Measurements from ENCODE around the gene C8B.

DNA sequence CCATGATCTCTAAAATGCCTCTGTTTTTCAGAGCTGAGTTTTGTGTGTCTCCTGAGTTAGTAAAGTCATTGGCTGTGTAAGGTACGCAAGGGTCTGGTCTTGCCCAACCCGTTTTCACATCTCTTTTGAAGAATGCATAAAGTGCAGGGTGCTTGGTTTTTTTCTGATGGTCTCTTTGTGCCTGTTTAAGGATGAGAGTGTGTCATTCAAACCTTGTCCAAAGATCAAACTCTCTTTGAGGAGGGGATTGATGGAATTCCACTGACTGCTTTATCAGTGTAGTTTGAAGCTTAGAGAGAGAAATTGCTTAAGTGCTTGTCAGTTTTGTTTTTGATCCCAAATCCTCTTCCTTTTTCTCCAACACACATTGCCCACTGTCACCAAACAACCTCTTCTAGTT, 20.0 kb upstream of the C8B start:
- TF ChIP-seq, protein P1, sequence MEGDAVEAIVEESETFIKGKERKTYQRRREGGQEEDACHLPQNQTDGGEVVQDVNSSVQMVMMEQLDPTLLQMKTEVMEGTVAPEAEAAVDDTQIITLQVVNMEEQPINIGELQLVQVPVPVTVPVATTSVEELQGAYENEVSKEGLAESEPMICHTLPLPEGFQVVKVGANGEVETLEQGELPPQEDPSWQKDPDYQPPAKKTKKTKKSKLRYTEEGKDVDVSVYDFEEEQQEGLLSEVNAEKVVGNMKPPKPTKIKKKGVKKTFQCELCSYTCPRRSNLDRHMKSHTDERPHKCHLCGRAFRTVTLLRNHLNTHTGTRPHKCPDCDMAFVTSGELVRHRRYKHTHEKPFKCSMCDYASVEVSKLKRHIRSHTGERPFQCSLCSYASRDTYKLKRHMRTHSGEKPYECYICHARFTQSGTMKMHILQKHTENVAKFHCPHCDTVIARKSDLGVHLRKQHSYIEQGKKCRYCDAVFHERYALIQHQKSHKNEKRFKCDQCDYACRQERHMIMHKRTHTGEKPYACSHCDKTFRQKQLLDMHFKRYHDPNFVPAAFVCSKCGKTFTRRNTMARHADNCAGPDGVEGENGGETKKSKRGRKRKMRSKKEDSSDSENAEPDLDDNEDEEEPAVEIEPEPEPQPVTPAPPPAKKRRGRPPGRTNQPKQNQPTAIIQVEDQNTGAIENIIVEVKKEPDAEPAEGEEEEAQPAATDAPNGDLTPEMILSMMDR (IDR thresholded peaks at IDR 0.05; ENCODE audit: insufficient read depth, low read length, poor library complexity, severe bottlenecking): no peak
- TF ChIP-seq EZH2phosphoT487 (conservative IDR thresholded peaks at IDR 0.05; ENCODE audit: low read length): no peak
